GM12878 (cell line): ENCODE data around the gene SNF8. TPM values are rescaled to one million over a fixed set of nuclear protein-coding genes. Genes with fewer than 3 reads are reported as not detected.

Source experiments
- ATAC-seq: fragments of 200-7000 bp; cut with Tn5 transposase; 3 replicates; pipeline ENCODE4 v1.9.1; 2020; ENCODE audit warnings: mild to moderate bottlenecking, moderate library complexity
- BruUV-seq: library from RNA; stranded (reverse); fragments of 400-500 nt; replicated peaks from 2 replicates; lab custom pipeline; 2021; lab: Mats Ljungman, UMichigan
- CTCF ChIA-PET: fragments of 300-600 bp; sonication (Branson Sonifier 250); formaldehyde crosslinking; extraction: SDS; loops from one replicate; lab custom pipeline; 2021; ENCODE audit warnings: inconsistent platforms; lab: Yijun Ruan, JAX
- POLR2A ChIA-PET: fragments of 350-600 bp; formaldehyde crosslinking; extraction: SDS; loops from one replicate; lab custom pipeline; 2021; ENCODE audit warnings: inconsistent platforms; lab: Charles Lee
- RAD21 ChIA-PET: fragments of 300-600 bp; sonication (Branson Sonifier 250); formaldehyde crosslinking; loops from one replicate; lab custom pipeline; 2023; ENCODE audit warnings: antibody characterized with exemption; ENCODE audit not compliant: unreplicated experiment; lab: Charles Lee
- SMC1A ChIA-PET: fragments of 300-600 bp; sonication (Branson Sonifier 250); formaldehyde crosslinking; loops from one replicate; lab custom pipeline; 2023; ENCODE audit not compliant: unreplicated experiment, uncharacterized antibody; lab: Charles Lee
- DNase-seq: peaks from one replicate; pipeline ENCODE4 v3.0.0-alpha.2; 2011; ENCODE audit warnings: low read depth, low spot score
- FAIRE-seq: peaks from 3 replicates; lab custom pipeline; 2011; peaks lifted over from hg19 to GRCh38; lab: Jason Lieb, UNC
- H2AFZ ChIP-seq: 2 replicates; pipeline ENCODE4 v1.6.0; 2011; ENCODE audit warnings: low read depth, low read length, control low read depth; ENCODE audit not compliant: control insufficient read depth
- H3K27ac ChIP-seq: 2 replicates; pipeline ENCODE4 v1.5.1; 2011; ENCODE audit warnings: control low read depth; ENCODE audit not compliant: control insufficient read depth, insufficient read depth
- H3K27me3 ChIP-seq, 2 experiments: replicated peaks in 1 of 2; 2 replicates each; pipeline versions ENCODE4 v1.6.0 to v1.6.1; 2011; ENCODE audit warnings: low read length in 1 of 2; ENCODE audit not compliant: control insufficient read depth in 2 of 2, insufficient read depth in 2 of 2
- H3K36me3 ChIP-seq, 2 experiments: 2 replicates each; pipeline ENCODE4 v1.5.1; 2011; ENCODE audit warnings: low read length in 1 of 2; ENCODE audit not compliant: control insufficient read depth in 2 of 2, insufficient read depth in 2 of 2
- H3K4me1 ChIP-seq: 2 replicates; pipeline ENCODE4 v1.6.1; 2011; ENCODE audit warnings: mild to moderate bottlenecking, low read length, moderate library complexity, mixed read lengths; ENCODE audit not compliant: control insufficient read depth, insufficient read depth
- H3K4me2 ChIP-seq: 2 replicates; pipeline ENCODE4 v1.6.0; 2011; ENCODE audit warnings: control low read depth; ENCODE audit not compliant: control insufficient read depth, insufficient read depth
- H3K4me3 ChIP-seq: fragments of 200-600 bp; sonication (generic); 2 replicates; pipeline ENCODE4 v1.5.1; 2016
- H3K79me2 ChIP-seq: 2 replicates; pipeline ENCODE4 v1.6.0; 2011; ENCODE audit warnings: low read length; ENCODE audit not compliant: control insufficient read depth, insufficient read depth
- H3K9ac ChIP-seq: 2 replicates; pipeline ENCODE4 v1.8.0; 2011; ENCODE audit warnings: low read length, control low read depth, mixed read lengths; ENCODE audit not compliant: control insufficient read depth, insufficient read depth
- H3K9me3 ChIP-seq: replicated peaks from 3 replicates; pipeline ENCODE4 v1.5.1; 2011; ENCODE audit warnings: mild to moderate bottlenecking, low read length; ENCODE audit not compliant: control insufficient read depth, insufficient read depth
- H4K20me1 ChIP-seq: 2 replicates; pipeline ENCODE4 v1.6.0; 2011; ENCODE audit not compliant: control insufficient read depth, insufficient read depth
- CHD2 ChIP-seq: IDR thresholded peaks from 2 replicates; pipeline ENCODE4 v1.6.1; 2011; ENCODE audit warnings: low read depth, low read length, improper control_type of control experiment, borderline replicate concordance
- CTCF ChIP-seq, 3 experiments: IDR thresholded peaks in 2 of 3; conservative IDR thresholded peaks in 1 of 3; 2 replicates each; pipeline ENCODE4 v1.5.1; 2011; ENCODE audit warnings: low read depth in 3 of 3, low read length in 3 of 3, mild to moderate bottlenecking in 3 of 3, control low read depth in 2 of 3, moderate library complexity in 2 of 3, inconsistent platforms in 1 of 3, mixed read lengths in 1 of 3; ENCODE audit not compliant: control insufficient read depth in 2 of 3, insufficient read depth in 1 of 3; ENCODE audit errors: extremely low read depth in 1 of 3
- KLF5 ChIP-seq: fragments of 450-650 bp; IDR thresholded peaks from 2 replicates; pipeline ENCODE4 v1.6.1; 2014; ENCODE audit warnings: mild to moderate bottlenecking; ENCODE audit not compliant: partially characterized antibody
- NR2C2 ChIP-seq: IDR thresholded peaks from 2 replicates; pipeline ENCODE4 v1.6.1; 2011; ENCODE audit warnings: borderline replicate concordance, low read depth; ENCODE audit not compliant: control insufficient read depth, insufficient read length
- PML ChIP-seq: IDR thresholded peaks from 2 replicates; pipeline ENCODE4 v1.6.1; 2012; ENCODE audit warnings: low read length, inconsistent platforms
- ZBTB4 ChIP-seq: fragments of 450-650 bp; formaldehyde crosslinking; IDR thresholded peaks from 2 replicates; pipeline ENCODE4 v1.4.0; 2022; ENCODE audit warnings: mild to moderate bottlenecking, moderate library complexity
- in situ Hi-C: fragments of 300-500 bp; cut with MboI; formaldehyde crosslinking; loops from 9 replicates; pipeline ENCODE4 v1.14.3; 2018; ENCODE audit warnings: mixed read lengths
- intact Hi-C: fragments of 100-400 bp; cut with micrococcal nuclease; formaldehyde crosslinking; loops from one replicate; pipeline ENCODE4 v1.14.2; 2022; ENCODE audit not compliant: unreplicated experiment
- polyA plus RNA-seq, 11 experiments: library from polyadenylated mRNA; depleted of rRNA in 4 of 11; unstranded in 6 of 11; stranded (reverse) in 5 of 11; fragments of >200 nt; fragmentation: Nextera tagmentation in 4 of 11; fragmentation: Illumina TruSeq in 1 of 11; extraction: Ambion mirVana in 4 of 11; extraction: Trizol in 1 of 11; gene quantifications; 1 replicate in 1 of 11; 2 replicates in 10 of 11; pipeline versions ENCODE4 v1.2.1 to v1.2.3, GENCODE V29; 2011 to 2016; ENCODE audit warnings: inconsistent platforms in 2 of 11, missing spikeins in 2 of 11, low read depth in 1 of 11
- total RNA-seq, 4 experiments: library from RNA; depleted of rRNA in 3 of 4; stranded (reverse); fragments of >200 nt in 3 of 4; fragmentation: Illumina TruSeq in 1 of 4; extraction: Trizol in 1 of 4; gene quantifications; 2 replicates each; pipeline versions ENCODE4 v1.2.1 to v1.2.3, GENCODE V29; 2013 to 2021

The SNF8 gene
- total and polyA plus RNA-seq, 10 of the 15 experiments (the other 5 are each of a cell fraction or from before 2014, with no cell fraction given), result 6.1 to 228 (median 95.6) TPM

- TF ChIP-seq ZBTB4 (CRISPR knock-in tag), result no peak
- TF ChIP-seq CHD2, result no peak
Observed at GRCh38 chr17:48993951-48994350, 49.3 kb upstream of the SNF8 start (continued).

- CTCF ChIA-PET, result interaction anchor here (0.9 to 1.6 kb wide), 3 partner anchors 15 to 268 kb away, joined by 3 to 4 read pairs (median 3); no protein-coding TSS in a partner anchor
- no peak overlapping the region for H3K27ac ChIP-seq
- no peak overlapping the region for H3K4me3 ChIP-seq
- no peak for DNase-seq
- H3K36me3 ChIP-seq, result no peaks in the 10 kb centered on the region
- ATAC-seq, result no peak
- FAIRE-seq, result no peak
- RAD21 ChIA-PET, result interaction anchor here (1.0 kb wide), 1 partner anchor 199 kb away, joined by 3 read pairs; no protein-coding TSS in a partner anchor
- H3K27me3 ChIP-seq, result peaks cover 13 to 14% of the 10 kb centered on the region in 2 experiments
- intact Hi-C loops, result no loop called here
- no peak overlapping the region for H2AFZ ChIP-seq
- SMC1A ChIA-PET, result no interaction called here
- H3K4me1 ChIP-seq, result peaks cover 4% of the 10 kb centered on the region; the same call in 1 of the 2 replicates
- H3K9ac ChIP-seq, result no peak overlapping the region
- H3K79me2 ChIP-seq, result no peaks in the 10 kb centered on the region
- no peak for TF ChIP-seq PML
- TF ChIP-seq KLF5, result no peak
- no peak for TF ChIP-seq CTCF (IDR thresholded peaks at IDR 0.05 in 2 of 3, conservative IDR thresholded peaks at IDR 0.05 in 1 of 3; ENCODE audit: control insufficient read depth in 2 of 3, extremely low read depth in 1 of 3, insufficient read depth in 1 of 3, low read depth in 3 of 3, low read length in 3 of 3)
- no peak for TF ChIP-seq NR2C2
- TF ChIP-seq ZBTB4 (CRISPR knock-in tag), result no peak
- in situ Hi-C loops, result no loop called here
- BruUV-seq, result no TSS peak
- POLR2A ChIA-PET, result no interaction called here
- no peak overlapping the region for H3K4me2 ChIP-seq
- H4K20me1 ChIP-seq, result no peaks in the 10 kb centered on the region
- no peaks in the 10 kb centered on the region for H3K9me3 ChIP-seq
Observed at GRCh38 chr17:48993305-48993704, 48.7 kb upstream of the SNF8 start.
